GM21526 (cell line): ENCODE measurements around the gene DPH5.
"Not testable (repeated sequence)": the region's sequence is repeated elsewhere in the genome, so short reads cannot be mapped to it uniquely, and the experiment has no call there.

ENCODE experiments used
- ATAC-seq: cut with Tn5 transposase; IDR thresholded peaks from one replicate; pipeline ENCODE4 v1.9.1; 2021; ENCODE audit warnings: moderate library complexity; ENCODE audit not compliant: unreplicated experiment, low FRiP score

Gene DPH5

DNA sequence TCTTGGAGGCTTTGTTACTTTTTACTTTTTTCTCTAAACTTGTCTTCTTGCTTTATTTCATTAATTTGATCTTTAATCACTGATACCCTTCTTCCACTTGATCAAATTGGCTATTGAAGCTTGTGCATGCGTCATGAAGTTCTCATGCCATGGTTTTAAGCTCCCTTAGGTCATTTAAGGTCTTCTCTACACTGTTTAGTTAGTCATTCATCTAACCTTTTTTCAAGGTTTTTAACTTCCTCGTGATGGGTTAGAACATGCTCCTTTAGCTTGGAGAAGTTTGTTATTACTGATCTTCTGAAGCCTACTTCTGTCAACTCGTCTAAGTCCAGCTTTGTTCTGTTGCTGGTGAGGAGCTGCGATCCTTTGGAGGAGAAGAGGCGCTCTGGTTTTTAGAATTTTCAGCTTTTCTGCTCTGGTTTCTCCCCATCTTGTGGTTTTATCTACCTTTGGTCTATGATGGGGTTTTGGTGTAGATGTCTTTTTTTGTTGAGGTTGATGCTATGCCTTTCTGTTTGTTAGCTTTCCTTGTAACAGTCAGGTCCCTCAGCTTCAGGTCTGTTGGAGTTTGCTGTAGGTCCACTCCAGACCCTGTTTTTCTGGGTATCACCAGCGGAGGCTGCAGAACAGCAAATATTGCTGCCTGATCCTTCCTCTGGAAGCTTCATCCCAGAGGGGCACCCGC lies 76.7 kb downstream of the DPH5 start:
- not testable (repeated sequence) for ATAC-seq

- ATAC-seq, result not testable (repeated sequence)
Observed at GRCh38 chr1:100947816-100948215, 77.8 kb downstream of the DPH5 start.

- not testable (repeated sequence) for ATAC-seq
Observed at GRCh38 chr1:100946064-100946463, 79.5 kb downstream of the DPH5 start.

GRCh38 chr1:100943533-100943932 lies 82.1 kb downstream of the DPH5 start:
- no peak for ATAC-seq

DNA sequence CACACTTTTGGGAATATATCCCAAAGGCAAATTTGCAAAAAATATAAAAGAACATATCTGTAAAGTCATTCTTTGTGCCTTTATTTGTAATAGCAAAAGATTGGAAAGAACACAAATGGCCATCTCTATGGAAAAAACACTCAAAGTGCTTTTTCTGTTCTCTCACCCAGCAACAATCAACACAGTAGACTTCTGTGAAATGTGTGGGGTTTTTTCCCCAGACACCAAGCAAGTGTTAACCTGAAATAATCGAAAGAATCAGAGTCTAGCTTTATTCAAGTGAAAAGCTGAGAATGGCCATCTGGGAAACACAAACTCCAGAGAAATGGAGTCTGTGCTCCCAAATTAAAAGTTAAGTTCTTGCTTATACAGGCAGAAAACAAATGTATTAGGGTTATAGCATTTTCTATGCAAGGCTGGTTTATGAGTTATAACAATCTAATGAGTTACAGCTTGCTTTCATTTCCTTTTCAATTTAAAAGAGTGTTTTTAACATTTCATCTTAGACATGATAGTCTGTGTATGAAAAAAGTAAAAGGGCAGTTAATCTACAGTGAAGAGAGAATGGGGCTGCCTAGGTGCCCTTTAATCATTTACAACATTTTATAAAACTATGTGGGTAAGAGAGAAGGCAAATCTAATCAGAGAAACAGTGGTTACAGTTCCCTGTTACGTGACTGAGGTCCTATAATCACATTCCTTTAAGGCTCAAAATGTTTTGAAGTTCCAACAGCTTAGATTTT lies 83.1 kb downstream of the DPH5 start:
- no peak for ATAC-seq

DNA sequence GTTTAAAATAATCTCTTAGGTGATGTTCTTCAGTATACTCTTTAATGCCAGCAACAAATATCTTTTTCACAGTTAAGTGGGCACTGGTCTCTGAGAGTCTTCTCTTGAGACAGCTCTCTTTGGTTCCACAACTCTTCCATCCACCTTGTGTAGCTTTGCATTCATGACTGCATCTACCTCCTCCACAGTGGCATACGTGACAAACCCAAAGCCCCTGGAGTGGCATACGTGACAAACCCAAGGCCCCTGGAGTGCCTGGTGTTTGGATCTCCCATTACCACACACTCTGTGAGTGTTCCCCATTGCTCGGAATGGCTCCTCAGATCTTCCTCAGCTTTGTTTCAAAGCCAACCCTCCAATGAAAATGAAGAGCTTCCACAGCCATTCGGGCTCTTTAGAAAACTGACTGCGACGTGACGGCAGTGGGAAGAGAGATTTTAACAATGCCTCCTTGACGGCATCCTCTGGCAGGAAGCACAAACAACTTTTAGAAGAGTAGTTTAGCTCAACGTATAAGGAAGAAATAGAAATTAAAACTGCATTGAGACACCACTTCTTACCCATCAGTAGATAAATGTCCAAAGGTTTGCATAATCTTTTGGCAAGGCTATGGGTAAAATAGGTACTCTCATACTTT lies 83.9 kb downstream of the DPH5 start:
- ATAC-seq, result no peak

- ATAC-seq, result no peak
Observed at GRCh38 chr1:100941098-100941527, 84.5 kb downstream of the DPH5 start.
